GM23338 (cell line): ENCODE measurements around the gene PHGDH. TPM values are rescaled to one million over a fixed set of nuclear protein-coding genes. Genes with fewer than 3 reads are reported as not detected.

Experiments
- ATAC-seq: fragments of 200-7000 bp; cut with Tn5 transposase; 3 replicates; pipeline ENCODE4 v1.9.1; 2020
- DNase-seq: peaks from one replicate; pipeline ENCODE4 v3.0.0-alpha.2; 2015; ENCODE audit warnings: low spot score
- H2AFZ ChIP-seq: fragments of 200-600 bp; sonication (generic); 2 replicates; pipeline ENCODE4 v1.8.0; 2016; ENCODE audit warnings: antibody characterized with exemption, mild to moderate bottlenecking, moderate library complexity
- H3F3A ChIP-seq: fragments of 200-600 bp; sonication (generic); replicated peaks from 2 replicates; pipeline ENCODE4 v1.8.0; 2017; ENCODE audit warnings: antibody characterized with exemption, mixed run types, low read depth
- H3K27ac ChIP-seq: fragments of 200-600 bp; sonication (generic); 2 replicates; pipeline ENCODE4 v1.6.1; 2016; ENCODE audit warnings: low read depth
- H3K27me3 ChIP-seq: fragments of 200-600 bp; sonication (generic); 2 replicates; pipeline ENCODE4 v1.8.0; 2016; ENCODE audit warnings: mild to moderate bottlenecking, mixed run types, moderate library complexity; ENCODE audit not compliant: insufficient read depth
- H3K36me3 ChIP-seq: fragments of 200-600 bp; sonication (generic); 2 replicates; pipeline ENCODE4 v1.8.0; 2016; ENCODE audit warnings: mild to moderate bottlenecking; ENCODE audit not compliant: insufficient read depth
- H3K4me1 ChIP-seq: fragments of 200-600 bp; sonication (generic); 2 replicates; pipeline ENCODE4 v1.8.0; 2016; ENCODE audit warnings: mild to moderate bottlenecking, moderate library complexity; ENCODE audit not compliant: insufficient read depth
- H3K4me2 ChIP-seq: fragments of 200-600 bp; sonication (generic); 2 replicates; pipeline ENCODE4 v1.7.1; 2017; ENCODE audit warnings: mixed run types
- H3K4me3 ChIP-seq: fragments of 200-600 bp; sonication (generic); 2 replicates; pipeline ENCODE4 v1.6.1; 2016; ENCODE audit warnings: mixed run types
- H3K79me2 ChIP-seq: fragments of 200-600 bp; sonication (generic); replicated peaks from 2 replicates; pipeline ENCODE4 v1.8.0; 2017; ENCODE audit warnings: mild to moderate bottlenecking; ENCODE audit not compliant: insufficient read depth
- H3K9me2 ChIP-seq: fragments of 200-600 bp; sonication (generic); 2 replicates; pipeline ENCODE4 v1.8.0; 2017; ENCODE audit not compliant: insufficient read depth
- H4K20me1 ChIP-seq: fragments of 200-600 bp; sonication (generic); replicated peaks from 2 replicates; pipeline ENCODE4 v1.8.0; 2017; ENCODE audit warnings: mild to moderate bottlenecking; ENCODE audit not compliant: insufficient read depth
- H3K27ac Mint-ChIP-seq: 2 replicates; pipeline ENCODE4 v1.8.0; 2020; ENCODE audit warnings: inconsistent platforms, mild to moderate bottlenecking, moderate library complexity, mixed read lengths
- H3K27me3 Mint-ChIP-seq: 3 replicates; pipeline ENCODE4 v1.8.0; 2022; ENCODE audit warnings: low read depth, mild to moderate bottlenecking, moderate library complexity, mixed read lengths, inconsistent platforms; ENCODE audit not compliant: insufficient read depth, poor library complexity
- H3K36me3 Mint-ChIP-seq: 3 replicates; pipeline ENCODE4 v1.8.0; 2021; ENCODE audit warnings: low read depth, mild to moderate bottlenecking, inconsistent platforms, moderate library complexity, mixed read lengths
- H3K4me1 Mint-ChIP-seq: 3 replicates; pipeline ENCODE4 v1.8.0; 2020; ENCODE audit warnings: mild to moderate bottlenecking, inconsistent platforms, mixed read lengths
- H3K4me3 Mint-ChIP-seq: 3 replicates; pipeline ENCODE4 v1.8.0; 2021; ENCODE audit warnings: moderate library complexity, mild to moderate bottlenecking, inconsistent platforms, mixed read lengths
- H3K9me3 Mint-ChIP-seq: 3 replicates; pipeline ENCODE4 v1.8.0; 2020; ENCODE audit warnings: moderate library complexity, mild to moderate bottlenecking, inconsistent platforms, mixed read lengths
- ETS1 ChIP-seq: IDR thresholded peaks from 2 replicates; pipeline ENCODE4 v1.6.1; 2016; ENCODE audit warnings: antibody characterized with exemption
- JUNB ChIP-seq: IDR thresholded peaks from one replicate; pipeline ENCODE4 v1.6.1; 2016; ENCODE audit warnings: antibody characterized with exemption; ENCODE audit not compliant: unreplicated experiment
- NANOG ChIP-seq: IDR thresholded peaks from 2 replicates; pipeline ENCODE4 v1.6.1; 2016; ENCODE audit warnings: antibody characterized with exemption, borderline replicate concordance
- POLR2AphosphoS5 ChIP-seq: IDR thresholded peaks from 2 replicates; pipeline ENCODE4 v1.6.1; 2016; ENCODE audit warnings: antibody characterized with exemption, low read depth
- ZNF114 ChIP-seq: fragments of 250-450 bp; sonication (Bioruptor Pico); IDR thresholded peaks from 2 replicates; pipeline ENCODE4 v1.5.0; 2020; ENCODE audit warnings: mild to moderate bottlenecking, moderate library complexity
- ZNF462 ChIP-seq: fragments of 250-450 bp; sonication (Bioruptor Pico); IDR thresholded peaks from 2 replicates; pipeline ENCODE4 v1.5.0; 2020; ENCODE audit warnings: mild to moderate bottlenecking, moderate library complexity
- polyA plus RNA-seq: library from polyadenylated mRNA; unstranded; fragments of >200 nt; fragmentation: Nextera tagmentation; extraction: Ambion mirVana; gene quantifications from 2 replicates; pipeline ENCODE4 v1.2.1, GENCODE V29; 2016
- total RNA-seq: library from RNA; depleted of rRNA; stranded (reverse); fragments of >200 nt; shearing (Covaris generic); gene quantifications from 2 replicates; pipeline ENCODE4 v1.2.3, GENCODE V29; 2014
- TF ChIP-seq, protein P1 (sequence below), 2 experiments: fragments of 200-600 bp in 1 of 2; sonication (generic) in 1 of 2; conservative IDR thresholded peaks; 2 replicates each; pipeline versions ENCODE4 v1.5.1 to v1.6.1; 2016 to 2017; ENCODE audit warnings: antibody characterized with exemption in 2 of 2, low read depth in 2 of 2, mild to moderate bottlenecking in 2 of 2, moderate library complexity in 1 of 2

PHGDH gene
- total and polyA plus RNA-seq, 2 experiments from 2014 or later: 612 to 885 TPM

- no peaks in the 10 kb centered on the region for H3K9me2 ChIP-seq
These were observed 36.1 kb upstream of the PHGDH start for GRCh38 chr1:119675349-119676345.

More at GRCh38 chr1:119675349-119676345, 36.1 kb upstream of the PHGDH start:
- Histone ChIP-seq H3K4me1 (peaks cover 16% of the 10 kb centered on the region), H2AFZ (no peak overlapping the region), H3K27me3 (no peaks in the 10 kb centered on the region), H3K4me2 (peak overlapping the region; percentile 47), H3K27ac (peak overlapping the region; percentile 82), H3F3A (no peaks in the 10 kb centered on the region), H3K79me2 (no peaks in the 10 kb centered on the region), H3K36me3 (no peaks in the 10 kb centered on the region), H4K20me1 (no peaks in the 10 kb centered on the region), H3K4me3 (peak overlapping the region; percentile 34)
- peak overlapping the region; percentile 84 for H3K27ac Mint-ChIP-seq
- peak overlapping the region; percentile 78 for H3K4me3 Mint-ChIP-seq
- TF ChIP-seq NANOG (no peak), ZNF114 (no peak; the same call in 1 of the 2 replicates), JUNB (no peak), ETS1 (no peak), POLR2AphosphoS5 (peak; percentile 33; the same call in 1 of the 2 replicates), ZNF462 (CRISPR knock-in tag) (no peak)
- TF ChIP-seq, protein P1, sequence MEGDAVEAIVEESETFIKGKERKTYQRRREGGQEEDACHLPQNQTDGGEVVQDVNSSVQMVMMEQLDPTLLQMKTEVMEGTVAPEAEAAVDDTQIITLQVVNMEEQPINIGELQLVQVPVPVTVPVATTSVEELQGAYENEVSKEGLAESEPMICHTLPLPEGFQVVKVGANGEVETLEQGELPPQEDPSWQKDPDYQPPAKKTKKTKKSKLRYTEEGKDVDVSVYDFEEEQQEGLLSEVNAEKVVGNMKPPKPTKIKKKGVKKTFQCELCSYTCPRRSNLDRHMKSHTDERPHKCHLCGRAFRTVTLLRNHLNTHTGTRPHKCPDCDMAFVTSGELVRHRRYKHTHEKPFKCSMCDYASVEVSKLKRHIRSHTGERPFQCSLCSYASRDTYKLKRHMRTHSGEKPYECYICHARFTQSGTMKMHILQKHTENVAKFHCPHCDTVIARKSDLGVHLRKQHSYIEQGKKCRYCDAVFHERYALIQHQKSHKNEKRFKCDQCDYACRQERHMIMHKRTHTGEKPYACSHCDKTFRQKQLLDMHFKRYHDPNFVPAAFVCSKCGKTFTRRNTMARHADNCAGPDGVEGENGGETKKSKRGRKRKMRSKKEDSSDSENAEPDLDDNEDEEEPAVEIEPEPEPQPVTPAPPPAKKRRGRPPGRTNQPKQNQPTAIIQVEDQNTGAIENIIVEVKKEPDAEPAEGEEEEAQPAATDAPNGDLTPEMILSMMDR (conservative IDR thresholded peaks at IDR 0.05; ENCODE audit: low read depth in 2 of 2): peak; percentile 76 to 99
- ATAC-seq: peak; percentile 93
- H3K4me1 Mint-ChIP-seq: peaks cover 41% of the 10 kb centered on the region
- peak; percentile 97 for DNase-seq
- no peaks in the 10 kb centered on the region; the same call in 2 of the 3 replicates for H3K9me3 Mint-ChIP-seq
- peaks cover 3% of the 10 kb centered on the region for H3K27me3 Mint-ChIP-seq
- H3K36me3 Mint-ChIP-seq: no peaks in the 10 kb centered on the region
